Cerebellar cortex (tissue), 1 donor: ENCODE data around the gene MUL1.
"Not testable (repeated sequence)": the region's sequence is repeated elsewhere in the genome, so short reads cannot be mapped to it uniquely, and the experiment has no call there.

ENCODE experiments used
- DNase-seq: peaks from one replicate; pipeline ENCODE4 v3.0.0-alpha.2; 2015; ENCODE audit warnings: low spot score

Gene MUL1, protein sequence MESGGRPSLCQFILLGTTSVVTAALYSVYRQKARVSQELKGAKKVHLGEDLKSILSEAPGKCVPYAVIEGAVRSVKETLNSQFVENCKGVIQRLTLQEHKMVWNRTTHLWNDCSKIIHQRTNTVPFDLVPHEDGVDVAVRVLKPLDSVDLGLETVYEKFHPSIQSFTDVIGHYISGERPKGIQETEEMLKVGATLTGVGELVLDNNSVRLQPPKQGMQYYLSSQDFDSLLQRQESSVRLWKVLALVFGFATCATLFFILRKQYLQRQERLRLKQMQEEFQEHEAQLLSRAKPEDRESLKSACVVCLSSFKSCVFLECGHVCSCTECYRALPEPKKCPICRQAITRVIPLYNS

DNA sequence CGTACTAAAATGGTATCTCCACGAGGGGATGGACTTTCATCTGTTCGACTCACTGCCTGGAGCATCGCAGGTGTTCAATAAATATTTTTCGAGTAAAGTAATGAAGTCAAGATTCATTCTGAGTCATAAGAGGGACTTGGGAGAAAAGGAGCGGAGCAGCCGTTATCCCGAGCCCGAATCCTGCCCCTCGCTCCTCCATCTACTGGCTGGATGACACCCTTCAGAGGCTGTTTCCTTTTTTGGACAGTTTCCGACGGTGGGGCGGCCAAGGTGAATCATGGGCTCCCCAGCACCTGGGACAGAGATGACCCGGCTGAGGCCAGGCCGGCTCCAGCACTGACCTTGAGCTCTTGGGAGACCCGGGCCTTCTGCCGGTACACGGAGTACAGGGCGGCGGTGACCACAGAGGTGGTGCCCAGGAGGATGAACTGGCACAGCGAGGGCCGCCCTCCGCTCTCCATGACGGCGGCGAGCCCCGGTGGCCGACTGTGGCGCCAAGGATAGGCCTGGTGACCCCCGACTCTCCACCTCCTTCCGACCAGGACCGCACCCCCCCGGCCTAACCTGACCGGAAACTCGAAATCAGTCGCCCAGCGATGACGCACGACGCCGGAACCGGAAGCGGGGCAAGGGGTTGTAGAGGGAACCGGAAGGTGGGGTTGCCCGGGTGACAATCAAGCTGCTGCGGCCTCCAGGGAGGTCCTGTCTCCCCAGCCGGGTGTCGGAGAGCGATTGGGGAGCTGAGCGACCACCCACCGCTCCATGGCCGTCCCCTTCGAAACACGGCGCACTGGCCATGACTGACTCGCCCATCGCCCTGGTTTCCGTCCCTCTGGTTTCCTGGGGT lies at the start of gene MUL1:
TSS of gene MUL1 (minus strand) at position 588 of the 847 bp plus-strand sequence. CDS start at position 461, 127 bp downstream.
- DNase-seq: peak; percentile 95

- DNase-seq: no peak
These were observed 47.8 kb upstream of the MUL1 start for GRCh38 chr1:20555758-20556120.

DNA sequence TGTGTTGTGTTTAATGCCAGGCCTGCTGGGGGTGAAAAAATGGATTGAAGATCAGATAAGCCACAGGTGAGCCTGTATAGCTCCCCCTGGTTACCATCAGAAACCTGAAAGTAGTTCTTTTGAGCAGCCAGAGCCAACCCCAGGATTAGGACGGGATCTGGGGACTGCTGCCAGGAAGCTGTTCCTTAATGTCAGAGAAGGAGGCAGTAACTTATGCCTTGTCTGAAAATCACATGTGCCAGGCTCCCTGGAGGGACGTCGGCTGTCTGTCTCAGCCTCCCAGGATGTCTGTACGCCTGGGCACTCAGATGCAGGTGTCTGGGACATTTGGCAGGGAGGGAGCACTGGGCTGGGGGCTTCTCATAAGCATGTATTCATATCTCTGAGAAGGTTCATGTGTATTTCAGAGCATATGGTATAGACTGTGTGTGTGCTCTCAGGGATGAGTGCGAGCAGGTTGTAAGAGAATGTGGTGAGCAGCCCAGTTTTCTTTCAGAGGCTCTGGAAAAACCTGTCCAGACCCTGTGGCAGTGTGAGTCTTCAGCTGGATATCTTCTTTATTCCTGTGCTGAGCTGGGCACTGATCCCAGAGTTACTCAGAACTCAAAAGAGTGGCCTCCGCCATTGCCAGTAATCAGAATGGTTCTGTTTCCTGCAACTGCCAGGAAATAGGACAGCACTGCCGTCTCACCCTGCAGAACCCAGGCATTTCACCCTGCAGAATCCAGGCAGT lies 47.2 kb upstream of the MUL1 start:
- DNase-seq: peak; percentile 55

DNA sequence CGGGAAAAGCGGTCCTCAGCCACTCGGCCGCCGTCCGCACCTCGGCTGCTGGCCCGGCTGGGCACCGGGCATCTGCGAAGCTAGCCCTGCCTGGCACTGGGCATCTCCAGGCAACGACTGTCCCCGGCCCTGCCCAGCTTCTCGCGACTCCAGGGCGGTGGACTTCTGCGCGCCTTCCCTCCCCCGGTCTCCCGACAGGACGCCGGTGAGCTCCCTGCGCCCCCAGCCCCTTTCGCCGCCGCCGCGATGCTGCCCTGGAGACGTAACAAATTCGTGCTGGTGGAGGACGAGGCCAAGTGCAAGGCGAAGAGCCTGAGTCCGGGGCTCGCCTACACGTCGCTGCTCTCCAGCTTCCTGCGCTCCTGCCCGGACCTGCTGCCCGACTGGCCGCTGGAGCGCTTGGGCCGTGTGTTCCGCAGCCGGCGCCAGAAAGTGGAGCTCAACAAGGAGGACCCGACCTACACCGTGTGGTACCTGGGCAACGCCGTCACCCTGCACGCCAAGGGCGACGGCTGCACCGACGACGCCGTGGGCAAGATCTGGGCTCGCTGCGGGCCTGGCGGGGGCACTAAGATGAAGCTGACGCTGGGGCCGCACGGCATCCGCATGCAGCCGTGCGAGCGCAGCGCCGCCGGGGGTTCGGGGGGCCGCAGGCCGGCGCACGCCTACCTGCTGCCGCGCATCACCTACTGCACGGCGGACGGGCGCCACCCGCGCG lies 44.9 kb upstream of the MUL1 start:
- peak; percentile 32 for DNase-seq

- peak; percentile 88 for DNase-seq
These were observed 44.2 kb upstream of the MUL1 start, which contains the start of gene FAM43B for GRCh38 chr1:20551945-20552727. TSS of gene FAM43B (plus strand) at chr1:20552573. CDS start at chr1:20552974, 401 bp downstream.

DNA sequence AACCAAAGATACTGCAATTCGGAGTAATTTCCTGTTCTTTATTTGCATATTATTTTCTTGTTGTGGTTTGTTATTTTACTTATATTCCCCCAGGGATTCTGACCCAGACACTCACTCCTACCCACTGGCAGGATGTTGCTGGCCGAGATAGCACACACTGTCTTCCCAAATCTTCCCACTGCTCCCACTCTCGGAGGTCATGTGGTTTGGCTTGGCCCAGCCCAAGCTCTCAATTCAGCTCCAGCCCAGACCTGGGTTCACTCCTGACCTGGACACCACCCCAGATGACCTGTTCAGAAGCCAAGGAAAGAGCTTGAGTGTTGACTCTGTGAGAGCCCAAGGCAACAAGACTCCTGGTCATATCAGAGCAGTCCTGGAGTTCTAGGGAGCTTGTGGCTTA lies 43.2 kb upstream of the MUL1 start:
- DNase-seq: no peak

DNA sequence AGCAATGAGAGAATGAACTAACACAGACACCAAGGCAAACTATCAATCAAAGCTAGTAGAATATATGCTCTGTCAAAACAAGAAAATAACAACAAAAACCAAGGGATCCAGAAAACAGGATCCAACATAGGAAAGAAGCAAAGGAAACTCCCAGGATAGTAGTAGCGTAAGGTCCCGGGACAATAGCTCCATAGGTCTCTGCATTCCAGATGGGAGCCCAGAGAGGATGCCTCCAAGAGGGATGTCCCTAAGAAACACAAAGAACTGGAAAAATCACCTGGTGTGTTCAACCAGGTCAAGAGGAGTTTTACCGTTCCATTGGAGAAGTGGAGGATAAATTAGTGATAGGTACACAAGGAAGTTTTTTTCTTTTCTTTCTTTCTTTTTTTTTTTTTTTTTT lies 38.7 kb upstream of the MUL1 start:
- no peak for DNase-seq

DNA sequence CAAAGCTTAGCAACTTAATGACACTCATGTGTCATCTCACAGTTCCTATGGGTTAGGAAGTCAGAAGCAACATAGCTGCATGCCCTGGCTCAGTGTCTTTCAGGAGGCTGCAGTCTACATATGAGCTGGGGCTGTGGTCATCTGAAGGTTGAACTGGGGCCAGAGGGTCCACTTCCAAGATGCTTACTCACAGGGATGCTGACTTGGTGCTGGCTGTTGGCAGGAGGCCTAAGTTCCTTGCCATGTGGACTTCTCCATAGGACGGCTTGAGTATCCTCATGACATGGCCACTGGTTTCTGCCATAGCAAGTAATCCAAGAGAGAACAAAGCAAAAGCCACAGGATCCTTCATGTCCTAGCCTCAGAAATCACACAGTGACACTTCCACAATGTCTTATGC lies 32.3 kb upstream of the MUL1 start:
- DNase-seq: no peak

DNA sequence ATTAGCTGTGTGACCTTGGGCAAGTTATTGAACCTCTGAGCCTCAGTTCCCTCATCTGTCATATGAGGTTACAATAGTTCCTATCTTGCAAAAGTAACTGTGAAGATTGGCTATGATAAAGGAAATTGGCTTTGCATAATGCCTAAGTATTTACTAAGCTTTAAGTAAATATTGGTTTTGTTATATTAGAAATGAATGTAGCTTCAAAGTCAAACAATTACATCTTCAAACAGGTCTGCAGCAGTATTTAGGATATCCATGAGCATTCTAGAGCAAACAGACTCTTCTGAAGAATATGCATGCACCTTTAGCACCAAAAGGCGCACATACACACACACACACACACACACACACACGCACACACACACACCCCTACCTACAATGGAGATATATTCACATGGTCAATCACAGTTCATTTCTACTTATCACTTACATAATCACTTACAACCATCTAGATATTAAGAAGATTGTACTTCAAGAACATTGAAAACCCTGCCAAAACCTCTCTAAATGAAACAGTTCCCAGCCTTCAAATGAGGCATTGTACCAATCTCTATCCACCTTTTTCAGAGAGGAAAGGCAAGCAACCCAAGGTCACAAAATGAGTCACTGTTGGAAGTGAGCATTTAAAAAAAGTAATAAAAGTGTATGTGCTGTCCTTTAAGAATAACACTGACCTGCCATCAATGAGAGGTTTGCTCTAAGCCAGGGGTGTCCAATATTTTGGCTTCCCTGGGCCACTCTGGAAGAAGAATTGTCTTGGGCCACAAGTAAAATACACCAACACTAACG lies 31.0 kb upstream of the MUL1 start:
- no peak for DNase-seq

GRCh38 chr1:20538227-20538626 lies 30.3 kb upstream of the MUL1 start:
- no peak for DNase-seq

DNA sequence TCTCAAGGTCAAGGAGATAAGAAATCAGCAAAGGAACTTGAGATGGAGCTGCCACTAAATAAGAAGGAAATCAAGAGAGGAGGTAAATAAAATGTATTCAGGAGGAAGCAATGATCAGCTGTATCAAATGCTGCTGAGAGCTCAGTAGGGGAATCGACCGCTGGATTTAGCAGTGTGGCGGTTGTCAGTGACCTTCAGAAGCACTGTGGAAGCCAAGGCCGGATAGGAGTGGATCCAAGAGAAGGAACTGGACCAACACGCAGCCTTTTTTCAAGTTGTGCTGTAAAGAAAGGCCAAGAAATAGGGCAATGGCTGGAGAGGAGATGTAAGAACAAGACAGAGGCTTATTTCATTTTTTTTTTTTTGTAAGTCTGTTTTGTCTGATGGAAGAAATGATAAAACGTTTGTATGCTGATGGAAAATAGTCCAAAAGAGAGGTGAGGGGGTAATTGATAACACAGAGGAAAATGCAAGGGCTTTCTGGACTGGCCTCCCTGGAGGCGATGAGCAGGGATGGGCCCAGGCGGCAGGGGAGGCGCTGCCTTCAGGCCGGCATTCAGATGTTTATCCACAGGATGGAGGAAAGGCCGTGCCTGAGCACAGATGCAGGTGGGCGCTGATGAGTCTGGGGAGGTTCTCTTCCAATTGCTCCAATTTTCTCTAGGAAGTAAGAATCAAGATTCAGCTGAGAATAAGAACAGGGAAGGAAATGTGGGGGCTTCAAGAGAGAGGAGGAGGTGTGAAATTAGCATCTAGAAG lies 26.9 kb upstream of the MUL1 start:
- DNase-seq: no peak

- DNase-seq: no peak
These were observed 25.7 kb upstream of the MUL1 start for GRCh38 chr1:20533635-20534034.

- no peak for DNase-seq
These were observed 22.9 kb upstream of the MUL1 start for GRCh38 chr1:20530901-20531300.

DNA sequence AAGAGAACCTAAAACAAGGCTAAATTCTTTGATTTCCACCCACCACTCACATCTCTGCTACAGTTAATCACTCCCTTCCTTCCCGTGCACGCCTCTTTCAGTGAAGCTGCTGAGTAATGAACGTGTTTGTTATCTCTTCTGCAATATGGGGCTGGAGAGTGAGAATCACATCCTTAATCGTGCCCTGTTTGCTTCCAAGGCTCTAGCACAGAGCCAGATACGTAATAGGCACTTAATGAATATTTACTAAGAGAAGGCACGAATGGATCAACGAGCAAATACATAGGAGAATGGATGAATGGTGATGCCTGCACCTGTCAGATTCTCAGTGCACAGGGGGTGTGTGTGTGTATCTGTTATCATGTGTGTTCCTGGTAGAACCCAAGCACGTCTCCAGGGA lies 22.4 kb upstream of the MUL1 start:
- no peak for DNase-seq

DNA sequence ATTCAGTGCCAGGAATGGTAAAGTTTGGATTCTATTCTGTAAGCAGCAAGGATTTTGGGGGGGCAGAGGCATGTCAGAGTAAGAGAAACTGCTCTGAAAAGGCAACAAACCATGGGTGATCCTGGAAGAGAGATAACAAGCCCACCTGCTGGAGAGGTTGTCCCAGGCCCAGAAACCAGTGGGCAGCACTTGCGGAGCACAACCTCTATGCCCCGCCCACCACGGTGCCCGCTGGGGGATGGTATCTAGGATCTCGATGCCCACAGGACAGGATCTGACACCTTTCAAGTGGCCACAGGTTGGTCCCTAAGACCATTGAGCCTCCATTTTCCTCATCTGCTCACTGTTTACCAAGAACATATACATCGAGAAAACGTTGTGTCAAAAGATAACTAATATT lies 20.3 kb upstream of the MUL1 start:
- no peak for DNase-seq

DNA sequence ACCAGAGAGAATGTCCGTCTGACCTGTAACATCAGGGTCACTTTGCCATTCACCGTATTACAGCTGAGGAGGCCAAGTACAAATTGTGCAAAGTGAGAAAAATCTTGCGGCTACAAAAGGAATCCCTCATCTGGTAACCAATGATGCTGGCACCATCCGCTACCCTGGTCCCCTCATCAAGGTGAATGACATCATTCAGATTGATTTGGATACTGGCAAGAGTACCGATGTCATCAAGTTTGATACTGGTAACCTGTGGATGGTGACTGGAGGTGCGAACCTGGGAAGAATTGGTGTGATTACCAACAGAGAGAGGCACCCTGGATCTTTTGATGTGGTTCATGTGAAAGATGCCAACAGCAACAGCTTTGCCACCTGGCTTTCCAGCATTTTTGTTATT lies 18.3 kb upstream of the MUL1 start:
- no peak for DNase-seq

- peak; percentile 88 for DNase-seq
These were observed 14.3 kb upstream of the MUL1 start for GRCh38 chr1:20521960-20522861.

DNA sequence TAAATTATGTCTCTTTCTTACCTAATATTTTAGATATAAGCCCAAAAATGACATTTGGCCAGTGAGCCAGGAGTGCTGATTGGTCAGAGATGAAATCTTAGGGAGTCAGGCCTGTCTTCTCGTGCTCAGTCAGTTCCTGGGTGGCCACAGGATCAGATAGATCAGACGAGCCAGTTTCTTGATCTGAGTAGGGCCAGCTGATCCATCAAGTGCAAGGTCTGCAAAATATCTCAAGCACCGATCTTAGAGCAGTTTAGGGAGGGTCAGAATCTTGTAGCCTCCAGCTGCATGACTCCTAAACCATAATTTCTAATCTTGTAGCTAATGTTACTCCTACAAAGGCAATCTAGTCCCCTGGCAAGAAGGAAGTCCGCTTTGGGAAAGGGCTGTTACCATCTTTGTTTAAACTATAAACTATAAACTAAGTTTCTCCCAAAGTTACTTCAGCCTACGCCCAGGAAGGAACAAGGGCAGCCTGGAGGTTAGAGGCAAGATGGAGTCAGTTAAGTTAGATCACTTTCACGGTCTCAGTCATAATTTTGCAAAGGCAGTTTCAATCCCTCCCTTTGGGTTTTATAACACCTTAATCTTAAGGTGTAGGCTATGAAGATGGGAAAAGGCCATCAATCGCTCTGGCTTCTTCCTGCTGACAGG lies 11.8 kb upstream of the MUL1 start:
- DNase-seq: not testable (repeated sequence)
